GM18861 (cell line): Measurements from ENCODE around the gene KLHL42.

ENCODE experiments used
- ATAC-seq: cut with Tn5 transposase; IDR thresholded peaks from one replicate; pipeline ENCODE4 v1.9.1; 2021; ENCODE audit not compliant: unreplicated experiment

KLHL42 gene

DNA sequence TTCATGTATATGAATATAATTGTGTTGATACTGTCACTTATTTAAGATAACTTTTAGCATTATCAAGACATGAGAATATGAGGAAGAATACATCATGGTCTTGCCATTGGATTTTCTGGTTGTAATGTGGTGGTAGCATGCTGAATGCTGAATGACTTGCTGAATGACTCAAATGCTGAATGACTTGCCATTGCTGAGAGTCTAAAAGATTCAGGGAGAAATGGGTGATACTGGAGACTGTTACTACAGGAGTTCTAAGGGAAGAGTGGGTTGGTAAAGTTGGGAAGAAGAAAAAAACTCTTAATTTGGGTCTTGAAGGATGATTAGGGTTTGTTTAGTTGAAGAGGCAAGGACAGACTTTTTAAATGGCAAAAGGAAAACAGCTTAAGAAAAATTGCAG, 72.1 kb downstream of the KLHL42 start:
- ATAC-seq, result no peak
